Measurements from ENCODE around the gene GMIP.
"Not testable (repeated sequence)": the region's sequence is repeated elsewhere in the genome, so short reads cannot be mapped to it uniquely, and the experiment has no call there.

GMIP gene

GRCh38 chr19:19677579-19677978, 34.1 kb upstream of the GMIP start:
- TF ChIP-seq CTCF (IDR thresholded peaks at IDR 0.05; ENCODE audit: insufficient read depth, low read depth, low read length, missing control alignments): no peak
- DNase-seq (ENCODE audit: low read depth): no peak
- no peak overlapping the region for H3K4me3 ChIP-seq (ENCODE audit: low read depth, low read length)

GRCh38 chr19:19674315-19674714, 30.9 kb upstream of the GMIP start:
- no peak for TF ChIP-seq CTCF (IDR thresholded peaks at IDR 0.05; ENCODE audit: insufficient read depth, low read depth, low read length, missing control alignments)
- no peak overlapping the region for H3K4me3 ChIP-seq (ENCODE audit: low read depth, low read length)
- DNase-seq (ENCODE audit: low read depth): no peak

GRCh38 chr19:19672816-19673215, 29.4 kb upstream of the GMIP start:
- no peak for TF ChIP-seq CTCF (IDR thresholded peaks at IDR 0.05; ENCODE audit: insufficient read depth, low read depth, low read length, missing control alignments)
- H3K4me3 ChIP-seq (ENCODE audit: low read depth, low read length): no peak overlapping the region

GRCh38 chr19:19670070-19670551, 26.7 kb upstream of the GMIP start:
- no peak for DNase-seq (ENCODE audit: low read depth)
- no peak for TF ChIP-seq CTCF (IDR thresholded peaks at IDR 0.05; ENCODE audit: insufficient read depth, low read depth, low read length, missing control alignments)
- peak overlapping the region; percentile 100 for H3K4me3 ChIP-seq (ENCODE audit: low read depth, low read length)

More at GRCh38 chr19:19672816-19673215, 29.4 kb upstream of the GMIP start:
- no peak for DNase-seq (ENCODE audit: low read depth)

GRCh38 chr19:19668230-19669012, 25.0 kb upstream of the GMIP start, which contains the start of gene ZNF101:
Gene ZNF101 (plus strand): TSS chr19:19668839. CDS start chr19:19668964, 125 bp downstream.
- TF ChIP-seq CTCF (IDR thresholded peaks at IDR 0.05; ENCODE audit: insufficient read depth, low read depth, low read length, missing control alignments): no peak
- peak; percentile 99 for DNase-seq (ENCODE audit: low read depth)
- H3K4me3 ChIP-seq (ENCODE audit: low read depth, low read length): peak within 1 kb of the TSS; percentile 100

- not testable (repeated sequence) for DNase-seq (ENCODE audit: low read depth); H3K4me3 ChIP-seq (ENCODE audit: low read depth, low read length)
Observed at GRCh38 chr19:19665420-19665948, 22.0 kb upstream of the GMIP start.

GRCh38 chr19:19663256-19664120, 20.0 kb upstream of the GMIP start, which contains the start of gene ATP13A1:
Gene ATP13A1 (minus strand): TSS chr19:19663676. CDS start chr19:19663666, 10 bp downstream.
- peak within 1 kb of the TSS; percentile 65 for H3K4me3 ChIP-seq (ENCODE audit: low read depth, low read length)
- DNase-seq (ENCODE audit: low read depth): peak; percentile 99
- TF ChIP-seq CTCF (IDR thresholded peaks at IDR 0.05; ENCODE audit: insufficient read depth, low read depth, low read length, missing control alignments): peak; percentile 27

Measured in GM12865 (cell line).